GM12874 (cell line): ENCODE measurements around the gene NPR1.

Experiments
- CTCF ChIP-seq: IDR thresholded peaks from 2 replicates; pipeline ENCODE4 v1.5.1; 2011; ENCODE audit warnings: low read depth, mild to moderate bottlenecking, control low read depth, low read length, moderate library complexity; ENCODE audit not compliant: insufficient read depth

Gene NPR1

GRCh38 chr1:153643100-153643499, 35.4 kb upstream of the NPR1 start:
- no peak for TF ChIP-seq CTCF

GRCh38 chr1:153643816-153644215, 34.7 kb upstream of the NPR1 start:
- TF ChIP-seq CTCF: no peak

- TF ChIP-seq CTCF: no peak
These were observed 31.7 kb upstream of the NPR1 start for GRCh38 chr1:153646672-153647345.

GRCh38 chr1:153647346-153647714, 31.2 kb upstream of the NPR1 start:
- no peak for TF ChIP-seq CTCF

GRCh38 chr1:153648000-153648643, 30.4 kb upstream of the NPR1 start:
- TF ChIP-seq CTCF: no peak

GRCh38 chr1:153649137-153649862, 29.2 kb upstream of the NPR1 start:
- no peak for TF ChIP-seq CTCF

- TF ChIP-seq CTCF: no peak
These were observed 28.6 kb upstream of the NPR1 start for GRCh38 chr1:153649863-153650235.
